ENCODE results near the gene MAML2. TPM values are rescaled to one million over a fixed set of nuclear protein-coding genes. Genes with fewer than 3 reads are reported as not detected.

MAML2 gene
- total and polyA plus RNA-seq, 8 donors, result 1.3 to 22.8 (median 12.1) TPM

- DNase-seq, result peak in 1 of 2 donors; percentile 62
- Histone ChIP-seq H3K9me3 (no peaks in the 10 kb centered on the region), H3K4me3 (no peak overlapping the region), H3K27me3 (no peaks in the 10 kb centered on the region), H3K36me3 (no peaks in the 10 kb centered on the region), H3K4me1 (no peaks in the 10 kb centered on the region), H3K27ac (no peak overlapping the region)
- intact Hi-C loops (cut with DNase I; ENCODE audit: low total_unique reads), result no loop called here
- WGBS, 5 donors, result 66 to 85% (median 71%) methylated on average over 4 of the region's 4 CpGs
- no peak for TF ChIP-seq EP300 (IDR thresholded peaks at IDR 0.05)
- no peak for TF ChIP-seq CTCF (IDR thresholded peaks at IDR 0.05)
- no peak for TF ChIP-seq POLR2A (IDR thresholded peaks at IDR 0.05)
- no peak for TF ChIP-seq POLR2AphosphoS5 (IDR thresholded peaks at IDR 0.05)
These were observed 215.9 kb downstream of the MAML2 start for GRCh38 chr11:96126917-96127595.

- Histone ChIP-seq H3K36me3 (no peaks in the 10 kb centered on the region), H3K4me3 (no peak overlapping the region), H3K27me3 (no peaks in the 10 kb centered on the region), H3K9me3 (no peaks in the 10 kb centered on the region), H3K27ac (no peak overlapping the region), H3K4me1 (no peaks in the 10 kb centered on the region)
- WGBS, 5 donors, result 75 to 87% (median 84%) methylated on average over 7 of the region's 7 CpGs
- intact Hi-C loops (cut with DNase I; ENCODE audit: low total_unique reads), result no loop called here
- DNase-seq, result no peak
- TF ChIP-seq POLR2AphosphoS5 (IDR thresholded peaks at IDR 0.05) (no peak), CTCF (IDR thresholded peaks at IDR 0.05) (no peak), POLR2A (IDR thresholded peaks at IDR 0.05) (no peak), EP300 (IDR thresholded peaks at IDR 0.05) (no peak)
These were observed 217.6 kb downstream of the MAML2 start for GRCh38 chr11:96125400-96125799.

- DNase-seq, result no peak
- intact Hi-C loops (cut with DNase I; ENCODE audit: low total_unique reads), result no loop called here
- H3K9me3 ChIP-seq, result no peaks in the 10 kb centered on the region
- H3K4me3 ChIP-seq, result no peak overlapping the region
- no peaks in the 10 kb centered on the region for H3K4me1 ChIP-seq
- H3K27me3 ChIP-seq, result no peaks in the 10 kb centered on the region
- H3K36me3 ChIP-seq, result no peaks in the 10 kb centered on the region
- no peak for TF ChIP-seq POLR2AphosphoS5 (IDR thresholded peaks at IDR 0.05)
- TF ChIP-seq EP300 (IDR thresholded peaks at IDR 0.05), result no peak
- no peak for TF ChIP-seq CTCF (IDR thresholded peaks at IDR 0.05)
- TF ChIP-seq POLR2A (IDR thresholded peaks at IDR 0.05), result no peak
- H3K27ac ChIP-seq, result no peak overlapping the region
- 83 to 93% (median 90%) methylated on average over 2 of the region's 2 CpGs for WGBS, 5 donors
These were observed 218.8 kb downstream of the MAML2 start for GRCh38 chr11:96124155-96124554.

- intact Hi-C loops (cut with DNase I; ENCODE audit: low total_unique reads), result no loop called here
- Histone ChIP-seq H3K9me3 (no peaks in the 10 kb centered on the region), H3K27ac (no peak overlapping the region), H3K4me3 (no peak overlapping the region), H3K4me1 (no peaks in the 10 kb centered on the region), H3K27me3 (no peaks in the 10 kb centered on the region), H3K36me3 (no peaks in the 10 kb centered on the region)
- TF ChIP-seq EP300 (IDR thresholded peaks at IDR 0.05), result no peak
- no peak for TF ChIP-seq POLR2AphosphoS5 (IDR thresholded peaks at IDR 0.05)
- no peak for TF ChIP-seq CTCF (IDR thresholded peaks at IDR 0.05)
- no peak for TF ChIP-seq POLR2A (IDR thresholded peaks at IDR 0.05)
- no peak for DNase-seq
- WGBS, 5 donors, result 77 to 87% (median 83%) methylated on average over 5 of the region's 5 CpGs
These were observed 219.7 kb downstream of the MAML2 start for GRCh38 chr11:96123301-96123700.

Measured in stomach (tissue), 9 donors.